GM19463 (cell line): ENCODE results near the gene PARS2.

Experiments
- ATAC-seq: cut with Tn5 transposase; IDR thresholded peaks from one replicate; pipeline ENCODE4 v1.9.1; 2021; ENCODE audit warnings: mild to moderate bottlenecking, moderate library complexity; ENCODE audit not compliant: unreplicated experiment

Gene PARS2

DNA sequence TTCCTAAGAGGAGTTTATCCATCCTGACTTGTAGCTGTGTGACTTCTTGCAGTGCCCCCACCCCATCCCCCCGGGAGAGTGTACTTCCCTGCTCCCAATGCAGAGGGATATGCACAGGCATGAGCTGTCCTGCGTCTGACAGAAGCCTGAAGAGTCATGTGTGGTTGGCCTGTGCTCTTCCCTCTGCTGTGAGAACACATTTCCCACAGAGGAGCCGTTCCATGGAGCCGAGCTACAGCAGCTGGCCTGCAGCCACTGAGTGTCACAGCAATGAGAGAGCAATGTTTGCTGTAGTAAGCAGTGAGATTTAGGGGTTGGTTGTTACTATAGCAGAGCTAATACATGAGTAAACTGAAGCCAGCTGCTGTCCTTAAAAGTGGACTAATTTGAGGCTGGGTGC lies 22.0 kb downstream of the PARS2 start:
- ATAC-seq = no peak

- ATAC-seq = no peak
Measured at GRCh38 chr1:54741531-54741930, 22.8 kb downstream of the PARS2 start.

GRCh38 chr1:54738244-54738643 lies 26.1 kb downstream of the PARS2 start:
- no peak for ATAC-seq

- no peak for ATAC-seq
Measured at GRCh38 chr1:54736685-54737084, 27.6 kb downstream of the PARS2 start.

DNA sequence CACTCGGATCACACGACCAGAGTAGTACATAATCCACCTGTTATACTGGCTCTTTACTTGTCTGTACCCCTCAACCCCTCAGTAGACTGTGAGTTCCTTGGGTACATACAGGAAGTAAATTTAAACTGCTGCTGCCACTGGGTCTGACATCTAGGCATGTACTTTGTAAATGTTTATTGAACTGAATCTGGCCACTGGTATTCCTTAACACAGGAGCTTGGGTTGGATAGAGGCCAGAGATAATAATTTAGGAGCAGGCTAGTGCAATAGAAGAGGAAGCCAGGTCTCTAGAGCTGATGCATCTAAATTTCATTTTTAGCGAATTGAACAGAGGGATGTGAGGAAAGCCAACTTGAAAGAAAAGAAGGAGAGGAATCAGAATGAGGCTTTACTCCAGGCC lies 36.3 kb downstream of the PARS2 start:
- no peak for ATAC-seq

- ATAC-seq = no peak
Measured at GRCh38 chr1:54724771-54725170, 39.6 kb downstream of the PARS2 start.

GRCh38 chr1:54723985-54724384 lies 40.3 kb downstream of the PARS2 start:
- no peak for ATAC-seq

- ATAC-seq = no peak
Measured at GRCh38 chr1:54721719-54722118, 42.6 kb downstream of the PARS2 start.

DNA sequence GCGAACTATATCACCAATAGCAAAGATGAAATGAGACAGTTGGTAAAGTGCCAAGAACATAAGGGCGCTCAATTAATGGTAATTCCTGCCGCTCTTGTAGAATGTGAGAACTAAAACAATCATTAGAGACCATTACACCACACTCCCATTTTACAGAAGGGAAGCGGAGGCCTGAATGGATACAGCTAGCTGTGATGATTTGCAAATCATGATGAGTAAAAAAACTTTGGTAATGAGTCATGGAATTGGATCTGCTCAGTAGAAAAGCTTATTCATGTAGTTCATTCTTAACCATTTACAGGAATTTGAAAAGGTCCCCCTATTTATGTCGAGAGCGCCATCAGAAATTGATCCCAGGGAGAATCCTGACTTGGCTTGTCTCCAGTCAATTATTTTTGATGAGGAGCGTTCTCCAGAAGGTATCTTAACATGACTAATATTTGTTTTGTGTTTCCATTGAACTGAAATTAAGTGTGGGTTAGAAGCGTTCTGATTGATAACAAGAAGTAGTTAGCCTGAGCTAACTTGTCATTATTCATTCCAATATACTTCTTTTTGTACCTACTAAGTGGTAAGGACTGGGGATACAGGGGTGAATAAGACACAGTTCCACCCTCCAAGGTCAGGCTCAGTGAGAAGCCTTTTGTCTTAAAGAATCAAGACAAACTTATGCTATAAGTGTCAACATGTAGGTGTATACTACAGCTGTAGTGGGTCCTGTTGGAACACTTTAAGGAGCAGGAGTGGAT lies 47.9 kb downstream of the PARS2 start:
- no peak for ATAC-seq

GRCh38 chr1:54715493-54716298 lies 48.6 kb downstream of the PARS2 start, which contains the start of gene TTC4:
TTC4 (plus strand) TSS chr1:54715861; CDS start chr1:54715909, 48 bp downstream.
- peak; percentile 98 for ATAC-seq

- no peak for ATAC-seq
Measured at GRCh38 chr1:54714881-54715492, 49.3 kb downstream of the PARS2 start.

- ATAC-seq = no peak
Measured at GRCh38 chr1:54711536-54711935, 52.8 kb downstream of the PARS2 start.

- no peak for ATAC-seq
Measured at GRCh38 chr1:54710841-54711240, 53.5 kb downstream of the PARS2 start.

DNA sequence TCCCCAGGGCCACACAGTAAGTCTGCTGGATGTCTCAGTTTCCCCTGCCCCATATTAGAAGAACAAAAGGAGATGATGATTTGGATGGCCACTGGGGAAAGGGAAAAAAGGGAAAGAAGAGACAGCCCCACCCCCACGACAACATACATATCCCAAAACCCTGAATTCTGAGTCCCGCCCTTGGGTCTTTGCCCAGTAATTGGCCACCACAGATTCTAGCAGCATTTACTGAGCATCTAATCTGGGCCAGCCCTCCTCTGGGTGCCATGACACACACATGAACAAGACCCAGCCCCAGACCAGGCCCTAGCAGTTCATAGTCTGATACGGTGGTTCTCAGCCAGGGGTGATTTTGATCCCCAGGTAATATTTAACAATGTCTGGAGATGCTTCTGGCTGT lies 53.9 kb downstream of the PARS2 start:
- no peak for ATAC-seq

DNA sequence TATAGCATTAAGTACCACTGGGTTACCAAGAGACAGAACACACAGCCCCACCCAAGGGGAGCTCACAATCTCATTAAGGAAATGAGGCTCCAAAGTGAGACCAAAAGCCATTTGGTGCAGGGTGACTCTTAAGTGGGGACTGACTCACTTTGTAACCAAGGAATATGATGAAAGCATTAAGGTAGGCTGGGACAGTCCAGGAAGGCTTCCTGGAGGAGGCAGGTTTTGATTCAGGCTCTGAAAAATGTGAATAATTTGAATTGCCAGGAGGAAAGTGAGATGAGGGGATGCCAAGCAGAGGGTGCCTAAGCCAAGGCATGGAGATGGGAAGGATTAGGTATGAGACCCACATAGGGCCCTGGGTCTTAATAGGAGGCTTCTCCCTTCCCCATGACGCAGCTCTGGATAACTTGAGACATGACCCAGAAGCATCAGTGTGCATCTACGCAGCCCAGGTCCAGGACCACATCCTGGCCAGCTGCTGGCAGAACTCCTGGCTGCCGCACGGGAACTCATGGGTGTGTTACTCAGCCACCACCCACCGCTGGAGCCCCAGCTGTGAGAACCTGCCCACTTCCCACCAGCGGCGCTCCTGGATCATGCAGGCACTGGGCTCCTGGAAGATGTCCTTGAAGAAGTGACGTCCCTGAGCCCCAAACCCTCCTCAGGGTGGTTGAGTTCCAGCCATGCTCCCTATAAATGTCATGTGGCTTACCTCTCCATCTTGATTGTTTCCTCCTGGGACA lies 54.6 kb downstream of the PARS2 start:
- ATAC-seq = no peak

DNA sequence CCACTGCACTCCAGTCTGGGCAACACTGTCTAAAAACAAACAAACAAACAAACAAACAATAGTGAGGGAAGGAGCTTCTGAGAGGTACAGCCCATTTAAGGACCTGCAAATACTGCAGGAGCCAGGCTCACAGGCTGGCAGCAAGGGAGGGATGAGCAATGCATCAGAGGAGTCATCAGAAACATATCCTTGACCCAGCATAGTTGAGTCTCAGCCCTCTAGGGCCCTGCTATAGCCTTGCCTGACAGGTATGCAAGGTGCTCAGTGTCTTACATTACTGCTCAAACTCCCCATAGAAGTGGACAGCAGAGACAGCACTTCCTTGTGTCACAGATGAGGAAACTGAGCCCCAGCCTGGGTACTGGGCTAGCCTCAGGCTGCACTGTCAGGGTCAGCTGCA lies 55.9 kb downstream of the PARS2 start:
- no peak for ATAC-seq
